PC-3 (cell line): ENCODE results near the gene UBC. TPM values are rescaled to one million over a fixed set of nuclear protein-coding genes. Genes with fewer than 3 reads are reported as not detected.
A peak's percentile ranks its signal among the peaks of the same experiment; 100 is the strongest.

ENCODE experiments used
- ATAC-seq: fragments of 200-7000 bp; cut with Tn5 transposase; 2 replicates; pipeline ENCODE4 v1.9.1; 2020; ENCODE audit warnings: mild to moderate bottlenecking, moderate library complexity
- BruUV-seq: library from RNA; stranded (reverse); fragments of 400-500 nt; replicated peaks from 2 replicates; lab custom pipeline; 2021; lab: Mats Ljungman, UMichigan
- CTCF ChIA-PET: fragments of 300-600 bp; sonication (Branson Sonifier 250); formaldehyde crosslinking; loops from one replicate; lab custom pipeline; 2022; ENCODE audit warnings: antibody characterized with exemption; lab: Charles Lee
- POLR2A ChIA-PET: fragments of 300-600 bp; sonication (Branson Sonifier 250); formaldehyde crosslinking; loops from one replicate; lab custom pipeline; 2022; ENCODE audit warnings: antibody characterized with exemption; ENCODE audit not compliant: unreplicated experiment; lab: Charles Lee
- DNase-seq: peaks from one replicate; pipeline ENCODE4 v3.0.0-alpha.2; 2015
- H2AFZ ChIP-seq: fragments of 300-600 bp; sonication (generic); 2 replicates; pipeline ENCODE4 v1.6.0; 2016; ENCODE audit warnings: antibody characterized with exemption, low read length
- H3F3A ChIP-seq: fragments of 300-600 bp; sonication (generic); one replicate; pipeline ENCODE4 v1.6.0; 2017; ENCODE audit warnings: antibody characterized with exemption, low read length, control low read depth, mild to moderate bottlenecking; ENCODE audit not compliant: unreplicated experiment
- H3K27ac ChIP-seq: fragments of 300-600 bp; sonication (generic); 2 replicates; pipeline ENCODE4 v1.5.1; 2016; ENCODE audit warnings: mild to moderate bottlenecking, low read length
- H3K27me3 ChIP-seq: fragments of 300-600 bp; sonication (generic); 2 replicates; pipeline ENCODE4 v1.6.1; 2016; ENCODE audit warnings: low read length, mixed read lengths
- H3K36me3 ChIP-seq: fragments of 300-600 bp; sonication (generic); 2 replicates; pipeline ENCODE4 v1.6.1; 2016; ENCODE audit warnings: low read depth, mixed run types, low read length, mixed read lengths
- H3K4me1 ChIP-seq: fragments of 300-600 bp; sonication (generic); 2 replicates; pipeline ENCODE4 v1.5.1; 2016; ENCODE audit warnings: low read length; ENCODE audit not compliant: insufficient read depth
- H3K4me2 ChIP-seq: fragments of 300-600 bp; sonication (generic); 2 replicates; pipeline ENCODE4 v1.6.0; 2016; ENCODE audit warnings: low read length
- H3K4me3 ChIP-seq: fragments of 300-600 bp; sonication (generic); 2 replicates; pipeline ENCODE4 v1.5.1; 2016; ENCODE audit warnings: mild to moderate bottlenecking, low read length, mixed read lengths
- H3K79me2 ChIP-seq: fragments of 300-600 bp; sonication (generic); 2 replicates; pipeline ENCODE4 v1.6.1; 2017; ENCODE audit warnings: low read length, mixed read lengths
- H3K9ac ChIP-seq: fragments of 300-600 bp; sonication (generic); 2 replicates; pipeline ENCODE4 v1.6.0; 2016; ENCODE audit warnings: mild to moderate bottlenecking, low read length
- H3K9me2 ChIP-seq: fragments of 300-600 bp; sonication (generic); replicated peaks from 2 replicates; pipeline ENCODE4 v1.6.1; 2016; ENCODE audit warnings: mixed run types, low read length, mixed read lengths
- H3K9me3 ChIP-seq: fragments of 300-600 bp; sonication (generic); 2 replicates; pipeline ENCODE4 v1.6.1; 2016; ENCODE audit warnings: low read length, mixed read lengths
- H4K20me1 ChIP-seq: fragments of 300-600 bp; sonication (generic); 2 replicates; pipeline ENCODE4 v1.6.1; 2016; ENCODE audit warnings: low read length, mixed read lengths
- CTCF ChIP-seq: fragments of 300-600 bp; sonication (generic); conservative IDR thresholded peaks from 2 replicates; pipeline ENCODE4 v1.5.1; 2017; ENCODE audit warnings: antibody characterized with exemption, low read depth, mild to moderate bottlenecking, low read length
- EZH2 ChIP-seq: fragments of 300-600 bp; sonication (generic); IDR thresholded peaks from one replicate; pipeline ENCODE4 v1.6.1; 2017; ENCODE audit warnings: antibody characterized with exemption, mild to moderate bottlenecking, low read length; ENCODE audit not compliant: unreplicated experiment
- EZH2phosphoT487 ChIP-seq: fragments of 300-600 bp; sonication (generic); IDR thresholded peaks from 2 replicates; pipeline ENCODE4 v1.6.1; 2018; ENCODE audit warnings: mild to moderate bottlenecking, antibody characterized with exemption, low read length, borderline replicate concordance
- intact Hi-C: fragments of 100-400 bp; cut with micrococcal nuclease; formaldehyde crosslinking; loops from 2 replicates; pipeline ENCODE4 v1.9.0; 2023
- total RNA-seq: library from RNA; depleted of rRNA; stranded (reverse); fragments of >200 nt; gene quantifications from 2 replicates; pipeline ENCODE4 v1.2.3, GENCODE V29; 2014

The UBC gene
- total RNA-seq, 1 experiment from 2014 or later: 1,587 TPM

- Histone ChIP-seq H3K9me2 (no peaks in the 10 kb centered on the region), H3K4me3 (no peak overlapping the region), H3F3A (no peaks in the 10 kb centered on the region), H3K9ac (no peak overlapping the region), H3K4me2 (no peak overlapping the region), H3K79me2 (no peaks in the 10 kb centered on the region), H3K9me3 (no peaks in the 10 kb centered on the region), H3K27ac (no peak overlapping the region), H3K27me3 (no peaks in the 10 kb centered on the region), H4K20me1 (no peaks in the 10 kb centered on the region), H2AFZ (no peak overlapping the region), H3K36me3 (no peaks in the 10 kb centered on the region), H3K4me1 (peaks cover 32% of the 10 kb centered on the region)
- ChIA-PET POLR2A (no interaction called here), CTCF (no interaction called here)
- intact Hi-C loops: no loop called here
- ATAC-seq (no peak), DNase-seq (no peak)
- no TSS peak for BruUV-seq
- TF ChIP-seq CTCF (no peak), EZH2phosphoT487 (no peak), EZH2 (no peak)
Measured at GRCh38 chr12:124925117-124925516, 10.7 kb upstream of the UBC start.

- BruUV-seq: TSS peak; percentile 53
- DNase-seq (peak; percentile 83), ATAC-seq (peak; percentile 11)
- no peaks in the 10 kb centered on the region for H3K9me3 ChIP-seq
- no peaks in the 10 kb centered on the region for H4K20me1 ChIP-seq
- peaks cover 42% of the 10 kb centered on the region for H3K4me1 ChIP-seq
- H3K9ac ChIP-seq: no peak overlapping the region
- H3K79me2 ChIP-seq: no peaks in the 10 kb centered on the region
- peak overlapping the region; percentile 74 for H3K27ac ChIP-seq
- H3K4me3 ChIP-seq: peak overlapping the region; percentile 44; the same call in 1 of the 2 replicates
- no peaks in the 10 kb centered on the region for H3K36me3 ChIP-seq
- CTCF ChIA-PET: no interaction called here
- POLR2A ChIA-PET: interaction anchor here (0.5 kb wide), 1 partner anchor 17 kb away, joined by 3 read pairs; no protein-coding TSS in a partner anchor
- H3K9me2 ChIP-seq: no peaks in the 10 kb centered on the region
- no peaks in the 10 kb centered on the region for H3F3A ChIP-seq
- no peak for TF ChIP-seq EZH2
- no peak for TF ChIP-seq EZH2phosphoT487
- no peak for TF ChIP-seq CTCF
- peak overlapping the region; percentile 80 for H3K4me2 ChIP-seq
- intact Hi-C loops: no loop called here
- H3K27me3 ChIP-seq: no peaks in the 10 kb centered on the region
- H2AFZ ChIP-seq: peak overlapping the region; percentile 10; the same call in 1 of the 2 replicates
Measured at GRCh38 chr12:124923905-124924734, 9.7 kb upstream of the UBC start.
